B cell (primary cell): Measurements from ENCODE around the gene ZNF827.

Source experiments
- CTCF ChIP-seq: fragments of 200-600 bp; IDR thresholded peaks from one replicate; pipeline ENCODE4 v1.8.0; 2022; ENCODE audit warnings: antibody characterized with exemption, mild to moderate bottlenecking
- EZH2 ChIP-seq: IDR thresholded peaks from 2 replicates; pipeline ENCODE4 v1.6.1; 2012; ENCODE audit warnings: borderline replicate concordance, low read depth, mild to moderate bottlenecking, moderate library complexity, low read length; ENCODE audit not compliant: insufficient read depth, poor library complexity, severe bottlenecking

- TF ChIP-seq CTCF (no peak), EZH2 (no peak)
These were observed 73.2 kb downstream of the ZNF827 start for GRCh38 chr4:145865274-145865941.
